Tibial artery (tissue), 4 donors: ENCODE measurements around the gene NIBAN1.
"Not testable (repeated sequence)": the region's sequence is repeated elsewhere in the genome, so short reads cannot be mapped to it uniquely, and the experiment has no call there.

Source experiments
- DNase-seq, 2 donors: peaks; one replicate each; pipeline ENCODE4 v3.0.0-alpha.2; 2019
- H3K27ac ChIP-seq, 2 donors: fragments of 200-600 bp; sonication (generic) in 1 of 2; 1 replicate in 1 of 2; 2 replicates in 1 of 2; pipeline ENCODE4 v1.5.1; 2018 to 2019; ENCODE audit warnings: mild to moderate bottlenecking in 1 of 2
- H3K27me3 ChIP-seq, 2 donors: fragments of 200-600 bp; sonication (generic) in 1 of 2; one replicate each; pipeline versions ENCODE4 v1.5.1 to v1.6.0; 2016 to 2019
- H3K36me3 ChIP-seq, 3 donors: fragments of 200-600 bp; sonication (generic) in 2 of 3; one replicate each; pipeline ENCODE4 v1.5.1; 2016 to 2019; ENCODE audit warnings: mild to moderate bottlenecking in 2 of 3
- H3K4me1 ChIP-seq, 4 donors: fragments of 200-600 bp; sonication (generic) in 2 of 4; 1 replicate in 3 of 4; 2 replicates in 1 of 4; pipeline ENCODE4 v1.5.1; 2016 to 2019
- H3K4me3 ChIP-seq, 2 donors: fragments of 200-600 bp; sonication (generic) in 1 of 2; 1 replicate in 1 of 2; 2 replicates in 1 of 2; pipeline ENCODE4 v1.5.1; 2018 to 2019; ENCODE audit warnings: mild to moderate bottlenecking in 2 of 2
- H3K9me3 ChIP-seq, 3 donors: fragments of 200-600 bp; sonication (generic) in 1 of 3; one replicate each; pipeline ENCODE4 v1.5.1; 2016 to 2019
- CTCF ChIP-seq, 2 experiments: fragments of 200-600 bp in 1 of 2; fragments of 450-650 bp in 1 of 2; IDR thresholded peaks; one replicate each; pipeline ENCODE4 v1.5.1; 2017 to 2019; ENCODE audit warnings: antibody characterized with exemption in 2 of 2, mild to moderate bottlenecking in 1 of 2, moderate library complexity in 1 of 2
- intact Hi-C: fragments of 100-400 bp; cut with DNase I; formaldehyde crosslinking; loops from one replicate; pipeline ENCODE4 v1.15.0; 2023; ENCODE audit warnings: low total_unique reads

Gene NIBAN1

GRCh38 chr1:184959626-184960025, 14.7 kb downstream of the NIBAN1 start:
- DNase-seq = no peak
- peak overlapping the region; percentile 61 to 65 for H3K27ac ChIP-seq
- no peaks in the 10 kb centered on the region for H3K36me3 ChIP-seq
- no peak overlapping the region for H3K4me3 ChIP-seq
- H3K9me3 ChIP-seq = no peaks in the 10 kb centered on the region
- intact Hi-C loops = no loop called here
- H3K4me1 ChIP-seq = peaks cover 0 to 81% (median 24%) of the 10 kb centered on the region in 4 donors
- no peaks in the 10 kb centered on the region for H3K27me3 ChIP-seq
- TF ChIP-seq CTCF (IDR thresholded peaks at IDR 0.05) = no peak

- Histone ChIP-seq H3K4me1 (peaks cover 0 to 81% (median 33%) of the 10 kb centered on the region in 4 donors), H3K27me3 (no peaks in the 10 kb centered on the region), H3K4me3 (no peak overlapping the region), H3K27ac (peak overlapping the region; percentile 61 to 65), H3K36me3 (no peaks in the 10 kb centered on the region), H3K9me3 (no peaks in the 10 kb centered on the region)
- no peak for DNase-seq
- no peak for TF ChIP-seq CTCF (IDR thresholded peaks at IDR 0.05)
- intact Hi-C loops = no loop called here
Observed at GRCh38 chr1:184958554-184959353, 15.6 kb downstream of the NIBAN1 start.

- intact Hi-C loops, H3K9me3 ChIP-seq, H3K4me3 ChIP-seq, H3K27me3 ChIP-seq, H3K36me3 ChIP-seq, DNase-seq: not testable (repeated sequence)
- Histone ChIP-seq H3K27ac (peak overlapping the region; percentile 61 to 65), H3K4me1 (peaks cover 0 to 82% (median 38%) of the 10 kb centered on the region in 4 donors)
Observed at GRCh38 chr1:184957901-184958300, 16.4 kb downstream of the NIBAN1 start.

- peak overlapping the region; percentile 29 to 61 for H3K27ac ChIP-seq
- no peaks in the 10 kb centered on the region for H3K27me3 ChIP-seq
- no peak for DNase-seq
- H3K4me1 ChIP-seq = peaks cover 0 to 90% (median 40%) of the 10 kb centered on the region in 4 donors
- H3K9me3 ChIP-seq = no peaks in the 10 kb centered on the region
- no peaks in the 10 kb centered on the region for H3K36me3 ChIP-seq
- TF ChIP-seq CTCF (IDR thresholded peaks at IDR 0.05) = no peak
- H3K4me3 ChIP-seq = no peak overlapping the region
- intact Hi-C loops = no loop called here
Observed at GRCh38 chr1:184956999-184957700, 17.2 kb downstream of the NIBAN1 start.

GRCh38 chr1:184954232-184954995, 19.9 kb downstream of the NIBAN1 start:
- Histone ChIP-seq H3K4me3 (no peak overlapping the region), H3K9me3 (no peaks in the 10 kb centered on the region), H3K27me3 (no peaks in the 10 kb centered on the region), H3K4me1 (peaks cover 0 to 77% (median 35%) of the 10 kb centered on the region in 4 donors), H3K36me3 (no peaks in the 10 kb centered on the region), H3K27ac (peak overlapping the region; percentile 51 to 72)
- no peak for TF ChIP-seq CTCF (IDR thresholded peaks at IDR 0.05)
- intact Hi-C loops = no loop called here
- no peak for DNase-seq
